Measurements from ENCODE around the gene PHIP.
"Not testable (repeated sequence)": the region's sequence is repeated elsewhere in the genome, so short reads cannot be mapped to it uniquely, and the experiment has no call there.

Gene PHIP

DNA sequence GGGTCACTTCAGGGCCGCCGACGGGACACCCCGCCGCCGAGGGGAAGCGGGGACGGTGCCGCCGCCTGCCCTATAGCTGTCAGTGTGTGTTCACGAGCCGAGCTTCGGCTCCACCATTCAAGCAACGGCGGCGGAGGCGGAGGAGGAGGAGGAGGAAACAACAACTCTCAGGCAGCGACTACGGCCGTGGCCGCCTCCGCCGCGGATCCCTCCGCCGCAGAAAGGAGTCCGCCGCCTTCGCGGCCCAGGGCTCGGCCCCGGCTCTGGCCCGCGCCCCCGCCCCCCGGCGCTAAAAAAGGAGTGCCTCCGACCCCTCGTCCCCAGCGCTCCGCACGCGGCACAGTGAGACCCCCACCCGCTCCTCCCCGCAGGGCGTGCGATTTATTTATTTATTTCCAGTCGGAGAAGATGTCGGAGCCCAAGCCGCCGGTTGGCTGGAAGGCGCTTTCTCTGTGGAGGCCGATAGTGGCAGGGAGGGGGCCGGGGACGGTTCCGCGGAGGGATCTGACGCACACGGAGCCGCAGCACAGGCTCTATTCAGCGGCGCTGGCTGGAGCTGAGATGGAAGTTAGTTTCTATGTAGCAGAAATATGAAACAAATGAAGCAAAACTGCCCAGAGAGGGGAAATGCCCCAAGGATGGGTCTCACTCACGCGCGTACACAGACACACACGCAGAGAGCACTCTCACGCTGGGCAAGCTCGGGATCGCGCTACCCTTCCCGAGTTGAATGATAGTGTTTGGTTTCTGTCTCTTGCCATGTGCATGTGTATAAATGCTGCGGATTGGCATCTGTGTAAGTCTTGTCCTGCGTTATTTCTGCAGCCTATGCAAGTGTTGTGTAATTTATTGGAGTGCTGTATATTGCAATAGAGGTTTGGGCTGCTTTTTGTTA, at the start of gene PHIP:
TSS of gene PHIP (minus strand) at position 180 of the 895 bp plus-strand sequence. CDS start 186 bp downstream, outside the sequence.
- peak; percentile 85 for DNase-seq

DNA sequence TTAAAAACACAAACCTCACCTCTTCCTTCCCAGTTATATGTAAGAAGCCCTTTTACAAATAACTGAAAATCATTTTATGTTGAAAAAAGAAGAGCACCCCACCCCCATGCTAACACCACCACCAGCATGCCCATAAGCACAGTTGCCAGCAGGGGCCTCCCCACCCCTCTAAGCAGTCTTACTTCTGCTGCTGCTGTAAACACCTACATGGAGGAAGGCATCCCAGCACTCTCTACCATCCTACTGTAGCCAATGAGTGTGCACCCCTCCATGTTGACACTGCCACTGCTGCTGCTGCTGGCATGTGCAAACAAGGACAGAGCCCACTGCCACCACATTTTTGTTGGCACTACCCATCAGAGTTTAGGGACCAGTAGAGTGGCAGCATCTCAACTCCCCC, 49.6 kb upstream of the PHIP start:
- no peak for DNase-seq

DNA sequence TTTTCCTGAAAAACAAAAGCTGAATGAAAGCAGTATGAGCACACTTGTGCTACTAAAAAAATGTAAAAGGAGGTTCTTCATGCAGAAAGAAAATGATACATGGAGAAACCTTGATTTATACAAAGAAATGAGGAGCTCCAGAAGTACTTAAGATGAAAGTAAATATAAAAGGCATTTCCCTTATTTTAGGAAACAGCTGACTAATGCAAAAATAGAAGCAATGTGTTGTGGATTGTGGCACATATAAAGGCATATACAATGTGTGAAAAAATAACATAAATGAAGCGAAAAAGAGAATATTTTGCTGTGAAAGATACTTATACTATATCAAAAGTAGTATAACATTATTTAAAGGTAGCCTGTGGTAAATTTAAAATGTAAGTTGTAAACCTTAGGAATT, 41.2 kb upstream of the PHIP start:
- DNase-seq = no peak

DNA sequence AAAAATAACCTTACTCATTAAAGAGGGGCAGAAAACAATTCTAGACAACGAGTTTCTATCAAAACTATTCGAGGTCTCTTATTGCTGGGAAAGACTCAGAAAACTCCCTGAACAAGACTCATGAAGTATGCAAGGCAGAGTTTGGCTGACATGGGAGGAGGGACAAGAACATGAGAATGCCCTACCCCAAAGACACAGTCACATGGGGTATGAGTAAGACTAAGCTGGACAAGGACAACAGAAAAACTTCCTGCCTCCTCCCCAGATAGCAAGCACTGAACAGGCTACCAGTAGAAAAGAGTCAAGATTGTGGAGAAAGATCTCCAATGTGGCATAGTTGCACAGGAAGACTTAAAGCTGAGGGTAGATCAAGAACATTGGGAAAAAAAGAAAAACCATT, 39.7 kb upstream of the PHIP start:
- no peak for DNase-seq

DNA sequence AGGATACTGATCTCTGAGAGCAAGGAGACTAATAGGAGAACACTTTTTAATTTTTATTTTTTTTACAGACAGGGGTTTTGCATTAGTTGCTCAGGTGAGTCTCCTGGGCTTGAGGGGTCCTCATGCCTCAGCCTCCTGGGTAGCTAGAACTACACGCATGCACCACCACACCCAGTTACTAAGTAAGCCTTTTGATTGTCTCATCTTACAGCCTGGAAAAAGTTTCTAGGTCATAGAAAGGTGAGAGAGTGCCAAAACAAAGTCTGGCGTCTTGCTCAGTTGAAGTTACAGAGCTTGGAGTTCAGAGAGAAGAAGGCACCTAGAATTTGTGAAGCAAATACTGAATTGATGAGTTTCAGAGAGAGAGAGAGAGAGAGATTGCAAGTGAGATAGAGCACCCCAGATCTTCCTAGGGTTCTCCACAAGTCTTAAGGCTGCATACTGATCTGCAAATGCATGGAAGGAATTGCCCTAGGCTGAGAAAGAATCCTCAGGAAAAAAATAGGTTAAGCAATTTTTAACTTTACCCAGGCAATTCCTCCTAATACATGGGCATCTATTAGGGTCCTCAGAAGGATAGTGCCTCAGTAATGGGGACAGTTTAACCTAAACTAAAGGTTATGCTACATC, 37.6 kb upstream of the PHIP start:
- DNase-seq = no peak

DNA sequence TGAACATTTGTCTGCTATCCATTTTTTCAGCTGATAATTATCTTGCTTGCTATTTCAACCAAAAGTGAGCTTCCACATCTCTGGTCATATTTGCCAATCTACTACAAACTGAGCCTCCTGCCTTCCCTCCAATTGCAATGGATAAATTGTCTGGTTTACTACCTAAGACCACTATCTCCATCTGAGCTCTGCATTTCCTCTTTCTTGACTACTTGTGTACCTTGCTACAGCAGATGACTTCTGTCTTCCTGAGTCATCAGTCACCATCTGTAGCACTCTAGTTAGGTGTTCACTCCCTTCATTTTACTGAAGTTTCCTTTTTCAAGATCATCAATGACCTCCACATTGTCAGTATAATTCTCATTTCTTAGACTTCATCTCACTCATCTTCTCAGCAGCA, 33.5 kb upstream of the PHIP start:
- no peak for DNase-seq

DNA sequence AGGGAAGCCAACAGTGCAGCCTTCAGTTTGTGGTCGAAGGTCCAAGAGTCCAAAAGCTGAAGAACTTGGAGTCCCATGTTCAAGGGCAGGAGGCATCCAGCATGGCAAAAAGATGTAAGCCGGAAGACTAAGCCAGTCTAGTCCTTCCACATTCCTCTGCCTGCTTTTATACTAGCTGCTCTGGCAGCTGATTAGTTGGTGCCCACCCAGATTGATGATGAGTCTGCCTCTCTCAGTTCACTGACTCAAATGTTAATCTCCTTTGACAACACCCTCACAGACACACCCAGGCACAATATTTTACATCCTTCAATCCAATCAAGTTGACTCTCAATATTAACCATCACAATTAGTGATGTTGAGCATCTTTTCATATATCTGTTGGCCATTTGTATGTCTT, 23.1 kb upstream of the PHIP start:
- DNase-seq = no peak

DNA sequence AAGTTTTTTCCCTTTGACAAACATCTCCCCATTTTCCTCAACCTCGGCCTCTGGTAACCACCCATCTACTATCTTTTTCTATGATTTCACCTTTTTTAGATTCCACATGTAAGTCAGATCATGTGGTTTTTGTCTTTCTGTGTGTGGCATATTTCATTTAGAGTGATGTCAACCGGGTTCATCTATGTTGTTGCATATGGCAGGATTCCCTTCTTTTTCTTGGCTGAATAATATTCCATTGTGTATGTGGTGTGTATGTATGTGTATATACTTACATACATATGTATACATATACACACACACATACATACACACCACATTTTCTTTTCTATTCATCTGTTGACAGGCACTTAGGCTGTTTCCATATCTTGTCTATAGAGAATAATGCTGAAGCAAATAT, 22.2 kb upstream of the PHIP start:
- DNase-seq = no peak

DNA sequence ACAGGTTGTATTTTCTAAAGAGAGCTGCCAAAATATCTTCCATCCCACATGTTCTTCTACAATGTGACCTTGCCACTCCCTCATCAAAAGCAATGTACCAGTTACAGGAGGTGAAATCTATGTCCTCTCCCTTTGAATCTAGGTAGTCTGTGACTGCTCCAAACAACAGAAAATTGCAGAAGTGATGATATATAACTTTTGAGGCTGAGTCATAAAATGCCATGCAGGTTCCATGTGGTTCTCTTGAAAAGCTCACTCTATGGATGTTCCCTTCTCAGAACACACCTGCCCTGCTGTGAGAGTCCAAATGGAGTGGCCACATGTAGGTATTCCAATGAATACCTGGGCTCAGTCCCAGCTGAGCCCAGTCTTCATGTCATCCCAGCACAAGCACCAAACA, 16.9 kb upstream of the PHIP start:
- DNase-seq = no peak

DNA sequence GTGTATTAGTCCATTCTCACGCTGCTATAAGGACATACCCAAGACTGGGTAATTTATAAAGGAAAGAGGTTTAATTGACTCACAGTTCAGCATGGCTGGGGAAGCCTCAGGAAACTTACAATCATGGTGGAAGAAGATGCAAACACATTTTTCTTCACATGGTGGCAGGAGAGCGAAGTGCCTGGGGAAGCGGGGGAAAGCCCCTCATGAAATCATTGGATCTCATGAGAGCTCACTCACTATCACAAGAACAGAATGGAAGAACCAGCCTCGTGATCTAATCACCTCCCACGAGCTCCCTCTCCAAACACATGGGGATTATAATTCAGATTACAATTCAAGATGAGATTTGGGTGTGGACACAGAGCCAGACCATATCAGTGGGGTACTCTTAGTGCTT, 13.7 kb upstream of the PHIP start:
- DNase-seq = not testable (repeated sequence)

DNA sequence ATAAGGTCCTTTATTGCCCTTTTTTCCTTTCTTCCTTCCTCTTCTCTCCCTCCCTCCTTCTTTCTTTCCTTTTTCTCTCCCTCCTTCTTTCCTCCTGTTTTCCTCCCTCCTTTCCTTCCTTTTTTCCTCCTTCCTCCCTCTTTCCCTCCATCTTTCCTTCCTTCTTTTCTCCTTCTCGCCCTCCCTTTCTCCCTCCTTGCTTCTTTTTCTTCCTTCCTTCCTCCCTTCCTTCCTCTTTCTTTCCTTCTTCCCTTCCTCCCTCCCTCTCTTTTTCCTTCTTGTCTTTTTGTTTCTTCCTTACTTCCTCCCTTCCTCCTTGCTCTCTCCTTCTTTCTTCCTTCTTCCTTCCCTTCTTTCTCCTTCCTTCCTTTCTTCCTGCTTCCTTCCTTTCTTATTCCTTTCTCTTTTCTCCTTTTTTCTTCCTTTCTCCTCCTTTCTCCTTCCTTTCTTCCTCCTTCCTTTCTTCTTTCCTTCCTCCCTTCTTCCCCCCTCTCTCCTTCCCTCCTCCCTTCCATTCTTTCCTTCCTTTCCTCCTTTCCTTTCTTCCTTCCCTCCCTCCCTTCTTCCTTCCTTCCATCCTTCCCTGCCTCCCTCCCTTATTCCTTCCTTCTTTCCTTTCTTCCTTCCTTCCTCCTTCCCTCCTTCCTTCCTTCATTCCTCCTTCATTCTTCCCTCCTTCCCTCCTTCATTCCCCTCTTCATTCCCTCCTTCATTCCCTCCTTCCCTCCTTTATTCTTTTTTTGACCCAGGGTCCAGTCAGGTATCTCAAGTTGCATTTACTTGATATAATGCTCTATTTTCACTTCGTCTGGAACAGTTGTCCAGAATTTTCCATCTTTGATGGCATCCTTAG, 11.7 kb upstream of the PHIP start:
- no peak for DNase-seq

DNA sequence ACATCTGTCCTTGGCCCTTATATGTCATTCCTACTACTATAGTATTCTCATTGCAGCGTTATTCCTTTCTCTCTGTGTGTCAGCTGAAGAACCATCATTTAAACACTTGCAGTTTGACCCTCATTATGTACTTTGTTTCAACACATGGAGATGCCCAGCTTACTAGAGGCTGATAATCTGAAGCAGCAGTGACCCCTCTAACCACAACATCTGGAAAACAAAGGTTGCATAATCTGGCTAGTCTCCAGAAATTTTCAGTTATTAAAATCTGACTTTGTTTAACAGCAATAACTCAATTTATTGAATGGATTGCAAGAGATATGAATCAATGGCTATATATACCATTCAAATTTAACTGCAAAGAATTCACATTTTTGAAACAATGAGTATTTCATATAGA, 6.6 kb upstream of the PHIP start:
- no peak for DNase-seq

DNA sequence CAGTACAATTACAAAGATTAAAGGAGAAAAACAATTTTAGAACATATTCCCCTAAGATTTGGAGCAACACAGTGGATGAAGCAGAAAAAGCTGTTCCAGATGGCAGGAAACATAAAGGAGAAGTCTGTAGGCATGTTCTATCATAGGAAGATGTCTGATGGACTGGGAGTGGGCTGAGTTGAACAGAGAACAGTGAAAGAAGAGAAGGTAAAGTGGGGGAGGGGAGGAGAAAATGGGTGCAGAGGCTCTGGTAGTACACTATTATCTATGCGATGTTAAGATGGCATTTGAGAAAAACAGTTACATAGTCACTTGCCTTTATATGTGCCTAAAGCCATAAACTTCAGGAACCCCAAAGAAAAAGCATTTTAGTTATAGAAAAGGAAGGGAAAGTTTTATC, 4.2 kb upstream of the PHIP start:
- no peak for DNase-seq

DNA sequence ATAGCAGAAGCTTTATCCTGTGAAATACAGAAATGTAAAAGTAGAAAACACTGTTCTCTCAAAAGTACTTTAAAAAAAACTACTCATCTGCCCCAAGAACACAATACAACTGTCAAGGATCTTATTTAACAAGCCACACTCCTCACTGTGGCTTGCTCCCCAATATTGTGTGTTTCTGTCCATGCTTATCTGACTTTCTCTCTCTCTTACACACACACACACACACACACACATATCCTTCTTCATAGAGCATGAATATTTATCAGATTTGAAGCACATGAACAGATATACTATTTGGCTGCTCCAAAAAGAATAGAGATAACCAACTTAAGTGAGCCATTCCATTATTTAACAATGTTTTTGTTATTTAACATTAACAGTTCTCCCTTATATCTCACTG, 3.6 kb upstream of the PHIP start:
- no peak for DNase-seq

DNA sequence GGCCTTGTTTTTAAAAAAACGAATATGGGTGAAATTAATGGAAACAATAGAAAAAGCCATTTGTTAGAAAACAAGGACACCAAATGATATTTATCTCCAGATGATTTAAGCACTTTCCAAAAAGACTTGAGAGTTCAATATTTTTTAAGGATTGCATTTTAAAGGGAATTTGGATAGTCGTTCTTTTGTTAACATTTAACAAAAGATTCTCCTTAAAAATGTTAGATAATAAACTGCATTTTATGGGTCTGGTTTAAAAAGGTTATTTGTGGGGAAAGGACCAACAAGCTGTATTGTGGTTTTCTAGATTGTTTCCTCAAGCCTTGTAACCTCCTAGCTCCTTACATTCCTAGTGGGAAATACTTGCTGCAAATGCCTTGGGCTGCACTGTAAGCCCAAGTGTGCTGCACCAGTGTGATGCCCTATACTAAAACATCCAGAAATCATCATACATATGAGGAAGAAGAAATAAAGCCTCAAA, 1.5 kb upstream of the PHIP start:
- DNase-seq = no peak

DNA sequence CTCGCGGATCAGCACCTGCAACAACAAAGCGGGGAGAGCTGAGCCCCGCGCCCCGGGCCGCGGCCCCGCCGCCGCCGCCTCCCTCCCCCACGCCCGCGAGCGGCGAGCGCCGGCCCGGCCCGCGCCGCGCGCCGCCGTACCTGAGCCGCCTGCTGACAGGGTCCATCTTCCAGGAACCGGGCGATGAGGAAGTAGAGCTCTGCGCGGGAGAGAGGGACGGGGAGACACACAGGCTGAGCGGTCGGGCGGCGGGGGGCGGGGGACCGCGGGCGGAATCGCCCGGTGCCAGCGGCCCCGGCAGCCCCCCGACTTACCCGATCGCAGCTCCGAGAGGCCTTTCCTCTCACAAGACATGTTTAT, 359 bp downstream of the PHIP start:
- peak; percentile 12 for DNase-seq

DNA sequence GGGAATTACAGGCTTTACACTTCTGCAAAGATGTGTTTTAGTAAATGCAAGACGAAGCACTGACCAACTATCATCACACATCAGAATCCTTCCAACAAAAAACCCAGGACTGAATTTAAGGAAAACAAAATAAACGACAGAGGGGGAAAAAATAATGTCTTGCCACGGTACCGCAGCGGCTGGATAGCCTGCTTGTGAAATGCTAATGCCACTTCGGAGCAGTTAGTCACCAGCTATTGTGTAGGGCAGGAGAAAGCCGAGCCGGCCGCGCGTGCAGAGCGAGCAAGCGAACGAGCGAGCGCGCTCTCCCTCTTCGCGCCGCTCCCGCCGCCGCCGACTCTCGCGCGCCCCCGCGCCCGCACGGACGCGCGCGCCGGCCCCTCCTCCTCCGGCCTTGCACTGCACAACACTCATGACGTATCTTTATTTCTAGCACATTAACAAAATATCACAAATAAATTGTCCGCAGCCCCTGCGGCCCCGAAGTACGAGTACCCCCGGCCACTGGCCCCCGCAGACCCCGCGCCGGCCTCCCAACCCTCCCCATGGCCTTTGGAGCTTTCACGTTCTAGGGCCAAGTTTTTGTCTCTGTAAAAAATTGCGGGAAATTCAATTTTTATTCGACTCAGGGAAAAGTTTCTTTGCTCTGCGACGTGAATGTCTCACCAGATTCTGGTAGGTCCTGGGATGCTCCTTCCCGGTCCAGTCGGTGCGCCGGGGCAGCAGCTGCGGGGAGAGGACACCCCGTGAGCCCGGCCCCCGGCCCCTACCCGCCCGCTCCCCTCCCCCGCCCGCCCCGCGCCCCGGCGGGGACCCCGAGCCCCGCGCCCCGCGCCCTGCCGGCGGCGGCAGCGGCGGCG, 1.0 kb downstream of the PHIP start:
- DNase-seq = peak; percentile 71

DNA sequence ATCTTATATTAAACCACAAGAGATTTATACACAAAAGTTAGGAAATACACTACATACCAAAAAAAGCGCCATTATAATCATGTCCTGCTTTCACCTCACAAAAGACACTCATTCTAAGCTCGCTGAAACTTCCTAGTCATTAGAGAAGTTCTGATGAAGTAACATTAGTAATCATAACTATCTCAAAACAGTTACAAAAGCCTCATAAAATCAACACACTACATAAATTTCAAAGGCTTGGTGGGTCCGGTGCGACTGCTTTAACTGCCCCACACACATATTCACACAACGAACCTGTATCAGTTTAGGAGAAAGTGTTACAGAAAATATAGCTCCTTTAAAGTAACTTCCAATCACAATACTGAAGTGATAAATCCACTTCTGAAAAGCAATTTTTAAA, 1.9 kb downstream of the PHIP start:
- DNase-seq = no peak

DNA sequence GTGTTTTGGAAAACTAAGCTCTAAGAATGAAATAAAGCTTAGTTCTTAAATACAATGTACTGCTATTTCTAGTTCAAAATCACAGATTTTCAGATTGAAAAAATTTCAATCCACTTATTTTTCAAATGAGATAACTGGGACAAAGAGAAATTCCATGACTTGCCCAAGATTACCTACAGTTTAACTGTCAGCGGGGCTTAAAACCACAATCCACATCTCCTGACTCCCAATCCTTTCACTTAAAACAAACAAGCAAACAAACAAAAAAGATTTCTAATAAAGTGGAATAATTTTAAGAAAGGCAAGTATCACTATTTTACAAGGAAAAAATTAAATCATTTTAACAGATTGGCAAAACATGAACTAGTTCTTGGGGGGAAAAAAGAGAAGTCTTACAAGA, 4.2 kb downstream of the PHIP start:
- DNase-seq = no peak

DNA sequence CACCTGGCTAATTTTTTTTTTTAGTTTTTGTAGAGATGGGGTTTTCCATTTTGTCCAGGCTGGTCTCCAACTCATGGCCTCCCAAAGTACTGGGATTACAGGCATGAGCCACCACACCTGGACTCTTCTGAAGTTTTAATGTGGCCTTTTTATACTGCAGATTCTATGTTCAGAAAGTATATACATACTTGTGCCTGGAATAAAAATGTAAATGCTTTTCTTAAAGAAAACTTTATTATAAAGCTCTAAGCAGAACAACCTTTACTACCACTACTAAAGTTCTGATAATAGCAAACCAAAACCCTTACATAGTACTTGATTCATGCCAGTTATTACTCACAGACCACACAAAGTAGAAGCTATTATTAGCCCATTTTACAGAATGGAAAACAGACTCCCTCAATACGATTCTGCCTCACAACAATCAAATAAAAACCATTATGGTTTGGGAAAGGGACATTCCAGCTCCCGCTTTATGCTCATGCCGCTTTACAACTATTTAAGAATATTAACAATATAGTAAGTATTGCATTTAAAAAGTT, 5.3 kb downstream of the PHIP start:
- DNase-seq = no peak

DNA sequence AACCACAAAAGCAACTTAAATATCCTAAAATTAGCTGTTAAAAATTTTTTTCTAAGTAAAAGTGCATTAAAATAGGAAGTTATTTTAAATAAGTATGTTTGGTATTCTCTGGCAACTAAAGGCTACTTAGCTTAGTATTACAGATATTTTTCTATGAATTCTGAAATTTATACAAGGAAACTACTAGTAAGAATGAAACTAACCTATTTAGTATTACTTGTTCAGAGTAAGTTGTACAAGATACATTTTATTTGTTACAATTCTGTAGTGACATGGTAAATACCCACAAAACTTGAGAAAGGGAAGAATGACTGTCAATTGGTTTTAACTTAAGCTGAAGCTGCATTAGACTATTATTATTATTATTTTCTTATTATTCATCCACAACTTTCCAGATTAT, 6.5 kb downstream of the PHIP start:
- DNase-seq = no peak

DNA sequence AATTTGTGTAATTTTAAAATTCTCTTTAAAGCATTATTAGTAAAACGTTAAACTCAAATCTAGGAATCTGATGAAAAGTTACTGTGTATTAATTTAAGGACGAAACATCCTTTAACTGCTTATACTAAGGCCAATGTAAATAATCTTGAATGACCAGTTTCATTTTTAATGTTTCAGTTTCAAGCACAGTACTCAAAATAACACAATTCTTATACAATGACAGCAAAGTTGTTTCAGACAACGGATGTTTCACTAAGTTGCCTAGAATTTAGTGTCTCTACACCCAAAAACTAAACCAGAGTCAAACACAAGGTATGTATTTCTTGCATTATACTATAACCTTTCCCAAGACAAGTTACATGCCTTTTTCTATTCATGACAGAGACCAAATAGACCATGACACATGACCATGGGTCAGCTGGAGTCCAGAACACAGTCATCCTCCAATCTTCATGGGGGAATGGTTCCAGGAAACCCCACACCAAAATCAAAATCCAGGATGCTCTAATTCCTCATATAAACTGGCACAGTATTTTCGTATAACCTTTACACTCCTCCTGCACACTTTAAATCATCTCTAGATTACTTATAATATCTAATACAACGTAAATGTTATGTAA, 7.7 kb downstream of the PHIP start:
- no peak for DNase-seq
